NCI-H69 (cell line): Measurements from ENCODE around the gene LLGL2.
"Not testable (repeated sequence)": the region's sequence is repeated elsewhere in the genome, so short reads cannot be mapped to it uniquely, and the experiment has no call there.

ENCODE experiments used
- DNase-seq: peaks from one replicate; lab custom pipeline; 2025; lab: John Stamatoyannopoulos, UW

LLGL2 gene

DNA sequence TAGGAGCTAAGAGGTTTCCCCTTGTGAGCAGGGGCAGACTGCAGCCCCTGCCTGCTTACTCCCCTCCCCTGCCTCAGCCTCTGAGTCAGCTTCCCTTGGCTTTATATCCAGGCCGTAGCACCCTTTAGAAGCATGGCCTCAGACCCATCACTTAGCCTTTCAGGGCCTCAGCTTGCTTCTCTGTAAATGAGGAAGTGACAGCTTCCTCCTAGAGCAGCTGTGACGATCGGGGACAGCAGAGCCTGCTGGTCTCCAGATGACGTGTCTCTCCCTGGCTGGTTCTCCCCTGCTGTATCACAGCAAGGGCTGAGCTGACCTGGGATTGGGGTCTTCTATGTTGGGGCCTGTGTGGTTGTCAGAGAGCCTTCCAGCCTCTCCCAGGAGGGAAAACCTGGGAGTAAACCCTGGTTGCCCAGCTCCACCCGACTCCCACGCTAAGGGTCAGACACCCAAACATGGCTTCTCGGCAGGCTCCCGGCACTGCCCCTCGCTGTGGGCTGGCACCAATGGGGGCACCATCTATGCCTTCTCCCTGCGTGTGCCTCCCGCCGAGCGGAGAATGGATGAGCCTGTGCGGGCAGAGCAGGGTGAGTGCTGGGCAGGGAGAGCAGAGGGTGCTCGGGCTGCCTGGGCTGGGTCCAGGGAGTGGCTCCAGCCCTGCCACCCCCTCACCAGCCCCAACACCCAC, 45.8 kb downstream of the LLGL2 start:
- no peak for DNase-seq

DNA sequence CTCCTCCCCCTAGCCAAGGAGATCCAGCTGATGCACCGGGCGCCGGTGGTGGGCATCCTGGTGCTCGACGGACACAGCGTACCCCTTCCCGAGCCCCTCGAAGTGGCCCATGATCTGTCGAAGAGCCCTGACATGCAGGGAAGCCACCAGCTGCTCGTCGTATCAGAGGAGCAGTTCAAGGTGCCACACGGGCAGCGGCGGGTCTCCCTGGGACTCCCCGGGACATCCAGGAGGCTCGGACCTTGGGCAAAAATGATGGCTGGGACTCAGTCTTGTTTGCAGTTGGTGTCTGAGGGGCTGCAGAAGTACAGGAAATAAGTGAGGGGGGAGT, 46.4 kb downstream of the LLGL2 start:
- no peak for DNase-seq

DNA sequence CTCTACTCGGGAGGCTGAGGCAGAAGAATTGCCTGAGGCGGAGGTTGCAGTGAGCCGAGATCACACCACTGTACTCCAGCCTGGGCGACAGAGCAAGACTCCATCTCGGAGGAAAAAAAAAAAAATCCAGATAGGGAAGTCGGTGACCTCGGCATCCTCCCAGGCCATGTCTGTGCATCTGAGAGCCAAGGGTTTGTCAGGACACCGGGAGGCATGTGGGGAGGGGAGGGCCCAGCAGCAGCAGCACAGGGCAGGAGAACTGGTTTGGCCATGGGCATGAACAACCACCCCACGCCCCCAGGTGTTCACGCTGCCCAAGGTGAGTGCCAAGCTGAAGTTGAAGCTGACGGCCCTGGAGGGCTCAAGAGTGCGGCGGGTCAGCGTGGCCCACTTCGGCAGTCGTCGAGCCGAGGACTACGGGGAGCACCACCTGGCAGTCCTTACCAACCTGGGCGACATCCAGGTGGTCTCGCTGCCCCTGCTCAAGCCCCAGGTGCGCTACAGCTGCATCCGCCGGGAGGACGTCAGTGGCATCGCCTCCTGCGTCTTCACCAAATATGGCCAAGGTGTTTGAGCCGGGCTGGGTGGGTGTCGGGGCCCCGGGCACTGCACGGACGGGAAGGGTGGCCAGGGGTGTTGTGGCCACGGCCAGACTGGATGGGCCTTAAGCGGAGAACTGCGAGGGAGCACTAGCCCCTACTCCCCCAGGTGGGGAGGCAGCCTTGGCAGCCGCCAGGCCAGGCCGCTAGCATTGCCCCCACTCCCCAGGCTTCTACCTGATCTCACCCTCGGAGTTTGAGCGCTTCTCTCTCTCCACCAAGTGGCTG, 47.4 kb downstream of the LLGL2 start:
- no peak for DNase-seq

DNA sequence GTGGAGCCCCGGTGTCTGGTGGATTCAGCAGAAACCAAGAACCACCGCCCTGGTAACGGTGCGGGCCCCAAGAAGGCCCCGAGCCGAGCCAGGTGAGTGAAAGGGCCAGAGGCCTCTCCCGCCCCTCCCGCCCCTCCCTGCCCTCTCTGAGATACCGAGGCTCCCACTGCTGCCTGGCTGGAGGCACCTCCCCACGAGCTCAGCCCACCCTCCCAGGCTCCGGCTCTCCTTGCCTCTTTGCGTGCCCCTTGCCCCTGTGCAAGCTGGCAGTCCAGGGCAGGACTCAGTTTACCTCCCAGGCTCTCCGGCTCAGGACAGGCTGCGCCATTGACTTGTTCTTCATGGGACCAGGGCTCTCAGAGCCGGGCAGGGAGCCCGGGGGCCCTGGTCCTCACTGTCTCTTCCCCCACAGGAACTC, 48.1 kb downstream of the LLGL2 start:
- DNase-seq = no peak

DNA sequence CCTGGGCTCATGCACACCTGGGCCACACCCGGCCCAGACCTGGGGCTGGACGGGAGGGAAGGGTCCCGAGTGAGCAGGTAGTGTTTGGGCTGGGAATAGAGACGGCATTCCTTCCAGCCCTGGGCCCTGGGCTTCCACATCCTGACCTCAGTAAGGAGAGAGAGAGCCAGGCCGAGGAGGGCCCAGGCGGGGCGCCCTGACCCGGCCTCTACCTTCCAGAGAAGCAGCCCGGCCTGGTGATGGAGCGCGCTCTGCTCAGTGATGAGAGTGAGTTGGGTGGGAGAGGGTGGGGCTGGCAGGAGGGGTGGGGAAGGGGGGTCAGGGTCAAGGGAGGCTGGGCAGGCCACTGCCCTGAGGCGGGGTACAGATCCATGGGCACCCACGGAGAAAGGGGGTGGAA, 48.5 kb downstream of the LLGL2 start:
- DNase-seq = no peak

DNA sequence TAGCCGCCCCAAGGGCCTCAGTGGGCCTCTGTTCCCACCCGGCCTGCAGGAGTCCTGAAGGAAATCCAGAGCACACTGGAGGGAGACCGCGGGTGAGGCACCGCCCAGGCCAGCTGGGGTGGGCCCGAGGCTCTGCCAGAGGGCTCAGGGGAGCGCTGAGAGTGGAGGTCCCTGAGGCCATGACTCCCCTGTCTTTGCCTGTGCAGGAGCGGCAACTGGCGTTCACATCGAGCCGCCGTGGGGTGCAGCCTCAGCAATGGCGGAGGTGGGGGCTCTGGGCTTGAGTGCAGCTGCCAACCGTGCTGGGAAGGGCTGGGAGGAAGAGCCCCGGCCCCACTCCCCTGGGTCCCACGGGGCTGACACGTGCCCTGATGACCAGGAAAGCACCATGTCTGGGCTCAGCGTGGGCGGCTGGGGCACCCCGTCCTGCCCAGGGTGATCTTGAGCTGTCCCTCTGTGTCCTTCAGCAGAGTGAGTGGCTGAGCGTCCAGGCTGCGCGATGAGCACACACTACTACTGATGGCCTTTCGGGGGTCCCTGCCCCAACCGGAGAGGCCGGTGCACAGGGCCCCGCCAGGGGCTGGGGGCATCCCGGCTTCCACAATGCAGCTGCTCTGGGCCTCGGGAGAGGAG, 49.0 kb downstream of the LLGL2 start:
- DNase-seq = no peak

DNA sequence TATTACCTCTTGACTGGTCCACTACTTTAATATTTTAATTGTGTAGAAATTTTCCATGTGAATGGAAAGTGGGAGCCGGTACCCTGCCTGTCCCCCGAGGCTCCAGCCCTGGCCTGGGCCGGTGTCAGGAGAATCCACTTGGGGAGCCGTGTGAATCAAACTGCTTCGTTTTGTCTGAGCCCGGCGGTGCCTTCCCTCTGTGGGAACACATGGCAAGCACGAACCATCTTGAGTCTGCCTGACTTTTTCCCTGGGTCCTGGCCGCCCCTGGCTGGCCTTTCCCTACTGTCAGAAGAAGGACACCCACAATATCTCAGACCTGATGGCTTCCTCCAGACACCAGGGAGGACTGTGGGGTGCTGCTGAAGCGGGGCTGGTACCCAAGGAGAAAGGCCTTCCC, 49.7 kb downstream of the LLGL2 start:
- no peak for DNase-seq

DNA sequence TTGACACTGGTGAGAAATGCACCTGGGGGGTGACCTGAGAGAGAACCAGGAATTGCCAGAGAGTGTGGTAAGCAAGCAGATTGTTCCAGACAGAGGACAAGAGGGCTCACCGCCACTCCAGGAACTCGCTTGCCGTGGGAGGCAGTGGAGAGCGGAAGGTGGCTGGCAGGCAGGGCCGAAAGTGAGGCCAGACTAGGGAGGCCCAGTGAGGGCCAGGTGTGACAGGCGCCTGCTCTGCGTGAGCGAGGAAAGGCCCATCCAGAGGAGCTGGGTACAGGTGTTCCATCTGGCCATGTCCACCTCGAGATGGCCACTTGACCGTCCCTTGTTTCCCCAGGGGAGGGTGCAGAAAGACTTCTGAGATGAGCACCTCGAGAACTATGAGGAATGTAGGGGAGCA, 50.2 kb downstream of the LLGL2 start:
- no peak for DNase-seq

DNA sequence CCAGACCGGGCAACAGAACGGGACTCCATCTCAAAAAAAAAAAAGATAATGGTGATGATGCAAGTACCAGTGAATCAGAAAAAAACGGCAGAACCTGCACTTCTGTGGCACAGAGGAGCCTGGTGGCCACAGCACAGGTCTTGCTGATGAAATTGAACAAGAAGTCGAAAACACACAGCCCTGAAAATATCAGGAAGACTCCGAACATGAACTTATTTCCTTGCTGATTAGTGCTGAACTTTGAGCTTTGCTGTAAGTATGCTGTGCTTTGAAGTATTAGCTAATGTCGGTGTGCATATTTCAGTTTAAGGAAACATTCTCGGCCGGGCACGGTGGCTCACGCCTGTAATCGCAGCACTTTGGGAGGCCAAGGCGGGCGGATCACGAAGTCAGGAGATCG, 51.2 kb downstream of the LLGL2 start:
- DNase-seq = no peak

DNA sequence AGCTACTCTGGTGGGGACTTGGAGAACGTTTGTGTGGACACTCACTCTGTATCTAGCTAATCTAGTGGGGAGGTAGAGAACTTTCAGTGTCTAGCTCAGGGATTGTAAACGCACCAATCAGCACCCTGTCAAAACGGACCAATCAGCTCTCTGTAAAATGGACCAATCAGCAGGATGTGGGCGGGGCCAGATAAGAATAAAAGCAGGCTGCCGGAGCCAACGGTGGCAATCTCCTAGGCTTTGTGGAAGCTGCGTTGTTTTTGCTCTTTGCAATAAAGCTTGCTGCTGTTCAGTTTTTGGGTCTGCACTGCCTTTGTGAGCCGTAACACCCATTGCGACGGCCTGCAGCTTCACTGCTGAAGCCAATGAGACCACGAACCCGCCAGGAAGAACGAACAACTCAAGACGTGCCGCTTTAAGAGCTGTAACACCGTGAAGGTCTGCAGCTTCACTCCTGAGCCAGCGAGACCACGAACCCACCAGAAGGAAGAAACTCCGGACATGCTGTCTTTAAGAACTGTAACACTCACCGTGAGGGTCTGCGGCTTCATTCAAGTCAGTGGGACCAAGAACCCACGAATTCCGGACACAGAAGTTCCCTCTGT, 55.7 kb downstream of the LLGL2 start:
- DNase-seq = not testable (repeated sequence)

DNA sequence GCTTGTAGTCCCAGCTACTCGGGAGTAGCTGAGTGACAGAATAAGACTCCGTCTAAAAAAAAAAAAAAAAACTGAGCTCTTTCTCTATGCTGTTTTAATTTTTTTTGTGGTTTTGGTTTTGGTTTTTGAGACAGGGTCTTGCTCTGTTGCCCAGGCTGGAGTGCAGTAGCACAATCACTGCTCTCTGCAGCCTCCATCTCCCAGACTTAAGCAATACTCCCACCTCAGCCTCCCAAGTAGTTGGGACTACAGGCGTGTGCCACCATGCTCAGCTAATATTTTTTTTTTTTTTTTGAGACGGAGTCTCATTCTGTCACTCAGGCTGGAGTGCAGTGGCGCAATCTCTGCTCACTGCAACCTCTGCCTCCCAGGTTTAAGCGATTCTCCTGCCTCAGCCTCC, 57.7 kb downstream of the LLGL2 start:
- not testable (repeated sequence) for DNase-seq

DNA sequence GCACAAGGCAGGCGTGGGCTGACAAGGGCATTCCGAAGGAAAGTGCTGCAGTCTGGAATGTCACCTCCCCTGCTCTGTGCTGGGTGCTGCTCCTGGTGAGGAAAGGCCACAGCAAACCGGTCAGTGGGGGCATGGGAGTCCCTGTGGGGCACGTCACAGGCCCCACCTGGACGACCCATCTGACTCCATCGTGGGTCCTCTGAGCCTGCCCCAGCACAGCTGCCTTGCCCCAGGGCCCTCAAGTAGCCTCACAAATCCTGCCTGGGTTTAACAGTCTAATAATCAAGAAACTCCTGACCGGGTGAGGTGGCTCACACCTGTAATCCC, 59.3 kb downstream of the LLGL2 start:
- DNase-seq = no peak

DNA sequence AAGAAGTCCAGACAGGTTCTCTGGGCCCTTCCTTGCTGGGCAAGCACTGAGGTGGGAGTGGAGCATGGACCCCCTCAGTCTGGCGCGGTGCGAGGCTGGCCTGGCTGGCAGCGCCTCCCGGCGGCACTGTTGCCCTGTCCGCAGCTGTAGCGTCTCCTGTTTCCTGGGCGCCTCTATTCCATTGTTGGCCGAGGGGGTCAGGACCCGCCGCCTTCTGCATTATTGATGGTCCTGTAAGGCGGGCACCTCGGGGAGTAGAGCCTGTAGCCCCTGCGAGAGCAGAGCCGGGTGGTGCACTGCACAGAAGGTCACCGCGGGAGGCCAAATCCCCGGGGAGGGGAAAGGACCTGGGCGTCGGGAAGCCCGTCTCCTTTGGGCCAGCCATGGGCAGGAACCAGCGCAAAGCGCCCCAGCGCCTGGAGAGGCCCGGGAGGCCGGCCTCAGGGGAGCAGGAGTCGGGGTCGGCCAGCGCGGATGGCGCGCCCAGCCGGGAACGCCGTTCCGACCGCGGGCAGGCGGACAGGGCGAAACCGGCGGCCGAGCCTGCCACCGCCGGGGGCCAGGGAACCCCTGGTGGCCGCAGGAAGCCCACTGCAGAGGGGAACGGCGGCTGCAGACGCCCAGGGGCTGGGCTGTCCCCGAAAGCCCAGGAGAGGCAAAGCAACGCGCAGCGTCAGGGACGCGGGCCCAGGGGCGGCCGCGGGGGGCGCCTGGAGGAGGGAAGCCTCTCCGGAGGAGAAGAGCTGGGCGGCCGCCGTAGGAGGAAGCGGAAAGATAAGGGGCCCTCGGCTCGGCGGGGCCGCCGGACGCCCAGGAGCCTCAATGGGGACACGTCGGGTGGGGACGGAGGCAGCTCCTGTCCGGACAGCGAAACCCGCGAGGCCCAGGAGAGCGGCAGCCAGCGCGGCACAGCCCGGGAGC, 62.4 kb downstream of the LLGL2 start, which contains the start of gene MYO15B:
MYO15B (plus strand) TSS at position 126 of the 921 bp plus-strand sequence; CDS start at position 384, 258 bp downstream.
- DNase-seq = peak; percentile 79

DNA sequence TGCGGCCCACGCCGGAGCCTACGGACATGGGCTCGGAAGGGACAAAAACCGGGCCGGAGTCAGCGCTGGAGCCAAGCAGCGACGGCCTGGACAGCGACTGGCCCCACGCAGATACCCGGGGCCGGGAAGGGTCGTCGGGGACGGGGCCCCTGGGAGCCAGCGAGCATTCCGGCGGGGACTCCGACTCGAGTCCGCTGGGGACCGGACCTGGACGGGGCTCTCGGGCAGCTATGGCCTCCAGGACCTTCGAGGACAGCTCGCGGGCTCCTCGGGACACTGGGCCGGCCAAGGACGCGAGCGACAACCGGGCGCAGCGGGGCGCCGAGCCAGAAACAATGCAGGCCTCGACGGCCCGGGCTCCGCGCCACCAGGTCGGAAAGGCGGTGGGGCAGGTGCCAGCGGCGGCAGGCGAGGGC, 63.1 kb downstream of the LLGL2 start:
- DNase-seq = no peak

DNA sequence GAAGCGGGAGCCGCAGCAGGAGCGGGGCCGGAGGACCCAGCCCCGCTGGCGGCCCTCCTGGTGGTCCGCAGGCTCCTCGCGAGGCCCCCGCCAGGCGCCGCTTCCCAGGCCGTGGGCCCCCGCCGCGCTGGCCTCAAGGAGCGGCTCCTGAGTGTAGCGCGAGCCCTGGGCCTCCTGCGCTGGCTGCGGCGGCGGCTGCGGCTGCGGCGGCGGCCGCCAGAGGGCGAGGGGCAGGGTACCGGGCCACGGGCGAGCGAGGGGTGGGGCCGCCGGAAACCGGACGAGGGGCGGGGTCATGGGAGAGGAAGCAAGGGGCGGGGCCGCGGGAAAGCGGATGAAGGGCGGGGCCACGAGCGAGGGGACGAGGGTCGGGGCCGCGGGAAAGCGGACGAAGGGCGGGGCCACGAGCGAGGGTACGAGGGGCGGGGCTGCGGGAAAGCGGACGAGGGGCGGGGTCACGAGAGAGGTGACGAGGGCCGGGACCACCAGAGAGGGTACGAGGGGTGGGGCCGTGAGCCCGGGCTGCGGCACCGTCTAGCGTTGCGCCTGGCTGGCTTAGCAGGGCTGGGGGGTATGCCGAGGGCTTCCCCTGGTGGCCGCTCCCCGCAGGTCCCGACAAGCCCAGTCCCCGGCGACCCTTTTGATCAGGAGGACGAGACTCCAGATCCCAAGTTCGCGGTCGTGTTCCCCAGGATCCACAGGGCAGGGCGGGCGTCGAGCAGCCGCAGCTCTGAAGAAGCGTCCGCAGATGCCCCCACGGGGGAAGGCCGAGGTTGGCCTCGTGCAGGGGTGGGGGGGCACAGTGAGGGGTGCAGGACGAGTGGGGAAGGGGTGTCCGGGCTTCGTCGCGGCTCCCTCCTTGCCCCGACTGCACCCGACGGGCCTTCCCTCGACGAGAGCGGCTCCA, 63.8 kb downstream of the LLGL2 start:
- DNase-seq = peak; percentile 97

DNA sequence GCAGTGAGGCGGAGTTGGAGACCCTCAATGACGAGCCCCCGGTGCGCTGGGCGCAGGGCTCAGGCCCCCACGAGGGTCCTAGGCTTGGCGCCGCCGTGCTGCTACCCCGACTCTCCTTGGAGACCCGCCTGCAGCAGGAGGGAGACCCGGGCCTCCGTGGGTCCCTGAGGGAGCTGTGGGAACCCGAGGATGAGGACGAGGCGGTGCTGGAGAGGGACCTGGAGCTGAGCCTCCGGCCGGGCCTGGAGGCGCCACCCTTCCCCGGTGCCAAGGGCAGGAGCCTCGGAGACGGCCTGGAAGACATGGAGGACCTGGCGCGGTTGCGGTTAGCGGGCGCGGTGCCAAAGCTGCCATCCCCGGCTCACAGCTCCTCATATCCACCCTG, 64.4 kb downstream of the LLGL2 start:
- DNase-seq = peak; percentile 44

DNA sequence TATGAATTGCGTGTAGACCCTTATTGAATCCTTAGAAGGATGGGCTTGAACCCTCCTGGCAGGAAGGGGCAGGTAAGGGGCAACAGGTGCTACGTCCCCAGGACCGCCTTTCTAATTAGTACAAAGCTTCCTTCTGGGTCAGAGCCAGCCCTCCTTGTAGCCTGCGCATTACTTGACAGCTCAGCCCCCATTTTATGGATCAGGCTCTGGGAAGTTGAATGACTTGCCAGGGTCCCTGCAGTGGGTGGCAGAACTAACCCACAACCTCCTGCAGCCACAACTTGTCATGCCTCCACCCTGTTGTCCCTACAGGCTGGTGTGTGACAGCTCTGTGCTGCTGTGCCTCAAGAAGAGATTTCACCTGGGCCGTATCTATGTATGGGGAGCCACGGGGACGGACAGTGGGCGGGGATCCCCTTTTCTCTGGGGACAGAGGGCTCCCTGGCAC, 64.8 kb downstream of the LLGL2 start:
- no peak for DNase-seq

DNA sequence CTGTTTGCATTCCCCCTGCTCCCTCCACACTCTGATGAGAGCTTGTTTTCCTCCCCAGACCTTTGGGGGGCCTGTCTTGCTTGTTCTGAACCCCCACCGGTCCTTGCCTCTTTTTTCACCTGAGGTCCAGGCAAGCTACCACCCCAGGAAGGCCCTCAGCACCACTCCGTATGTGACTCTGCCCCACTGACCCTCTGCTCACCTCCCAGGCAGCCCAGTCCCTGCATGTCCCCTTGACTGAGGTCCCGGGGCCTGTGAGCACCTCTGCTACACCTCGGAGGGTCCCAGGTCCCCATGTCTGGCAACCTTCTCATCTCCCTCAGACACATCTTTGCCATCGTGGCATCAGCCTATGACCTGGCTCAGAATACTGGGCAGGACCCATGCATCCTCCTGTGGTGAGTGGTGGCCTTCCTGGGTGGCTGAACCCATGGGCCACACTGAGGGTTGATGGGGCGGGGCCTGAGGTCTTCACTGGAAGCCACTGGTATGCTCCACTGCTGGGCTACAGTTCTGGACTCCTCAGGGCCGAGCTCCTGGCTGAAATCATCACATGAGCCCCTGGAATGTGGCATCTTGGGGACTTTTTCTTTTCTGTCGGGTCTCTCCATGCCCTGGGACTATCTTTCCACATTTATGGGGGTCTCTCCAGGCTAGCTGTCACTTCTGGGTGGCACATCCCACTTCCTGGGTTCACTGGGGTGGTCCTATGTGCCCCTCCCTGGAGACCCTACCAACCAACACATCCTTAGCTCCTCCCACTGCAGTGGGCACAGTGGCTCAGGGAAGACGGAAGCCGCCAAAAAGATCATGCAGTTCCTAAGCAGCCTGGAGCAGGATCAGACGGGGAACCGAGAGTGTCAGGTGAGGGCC, 65.6 kb downstream of the LLGL2 start:
- DNase-seq = no peak

DNA sequence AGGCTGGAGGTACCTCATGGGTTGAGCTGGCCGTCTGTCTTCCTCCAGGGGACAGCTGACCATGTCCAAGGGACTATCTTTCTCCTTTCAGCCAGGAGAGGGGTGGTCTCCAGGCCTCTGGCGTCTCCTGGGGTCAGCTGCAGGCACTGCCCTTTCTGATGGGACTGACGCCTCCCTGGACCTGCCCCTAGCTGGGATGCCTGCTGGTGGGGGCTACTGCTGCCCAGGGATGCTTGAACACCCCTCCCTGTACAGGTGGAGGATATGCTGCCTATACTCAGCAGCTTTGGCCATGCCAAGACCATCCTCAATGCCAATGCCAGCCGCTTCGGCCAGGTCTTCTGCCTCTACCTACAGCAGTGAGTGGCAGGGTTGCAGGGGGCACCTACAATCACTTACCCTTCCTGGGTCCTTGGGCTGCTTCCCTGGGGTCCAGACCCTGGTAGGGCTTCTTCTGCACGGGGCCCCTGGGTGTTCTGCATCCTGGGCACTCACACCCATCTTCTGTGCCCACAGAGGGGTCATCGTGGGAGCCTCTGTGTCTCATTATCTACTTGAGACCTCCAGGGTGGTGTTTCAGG, 66.3 kb downstream of the LLGL2 start:
- no peak for DNase-seq
